Panc1 (cell line): ENCODE measurements around the gene RASSF10. TPM values are rescaled to one million over a fixed set of nuclear protein-coding genes. Genes with fewer than 3 reads are reported as not detected.

Experiments
- ATAC-seq: fragments of 200-7000 bp; cut with Tn5 transposase; 2 replicates; pipeline ENCODE4 v1.9.1; 2020; ENCODE audit warnings: mild to moderate bottlenecking, moderate library complexity
- BruUV-seq: library from RNA; stranded (reverse); fragments of 400-500 nt; replicated peaks from 2 replicates; lab custom pipeline; 2021; lab: Mats Ljungman, UMichigan
- CTCF ChIA-PET: fragments of 300-600 bp; sonication (Branson Sonifier 250); formaldehyde crosslinking; loops from one replicate; lab custom pipeline; 2022; ENCODE audit warnings: antibody characterized with exemption; lab: Charles Lee
- POLR2A ChIA-PET: fragments of 300-600 bp; sonication (Branson Sonifier 250); formaldehyde crosslinking; loops from one replicate; lab custom pipeline; 2022; ENCODE audit warnings: antibody characterized with exemption; lab: Charles Lee
- DNase-seq: peaks from one replicate; pipeline ENCODE4 v3.0.0-alpha.2; 2010; ENCODE audit warnings: low read depth, low spot score
- H3K27ac ChIP-seq: 2 replicates; pipeline ENCODE4 v1.5.1; 2011; ENCODE audit warnings: mild to moderate bottlenecking, low read length, inconsistent platforms
- H3K27me3 ChIP-seq: fragments of 200-500 bp; sonication (Bioruptor generic); 2 replicates; pipeline ENCODE4 v1.6.0; 2014; ENCODE audit warnings: low read length, inconsistent platforms; ENCODE audit not compliant: control insufficient read depth, insufficient read depth
- H3K36me3 ChIP-seq: fragments of 200-500 bp; sonication (Bioruptor generic); 2 replicates; pipeline ENCODE4 v1.5.1; 2014; ENCODE audit warnings: inconsistent platforms, mild to moderate bottlenecking, low read length, moderate library complexity; ENCODE audit not compliant: control insufficient read depth, insufficient read depth
- H3K4me1 ChIP-seq: 2 replicates; pipeline ENCODE4 v1.5.1; 2011; ENCODE audit warnings: inconsistent platforms, mild to moderate bottlenecking, low read length, moderate library complexity; ENCODE audit not compliant: control insufficient read depth, insufficient read depth
- H3K4me3 ChIP-seq, 2 experiments: 2 replicates each; pipeline ENCODE4 v1.5.1; 2011 to 2012; ENCODE audit warnings: low read depth in 2 of 2, low read length in 2 of 2, mild to moderate bottlenecking in 2 of 2, inconsistent platforms in 1 of 2, moderate library complexity in 1 of 2
- H3K9me3 ChIP-seq: fragments of 200-500 bp; sonication (Bioruptor generic); 2 replicates; pipeline ENCODE4 v1.5.1; 2014; ENCODE audit warnings: low read depth, mild to moderate bottlenecking, inconsistent platforms, low read length, moderate library complexity; ENCODE audit not compliant: control insufficient read depth, insufficient read depth
- POLR2AphosphoS5 ChIP-seq: IDR thresholded peaks from 2 replicates; pipeline ENCODE4 v1.6.1; 2012; ENCODE audit warnings: mild to moderate bottlenecking, low read depth, low read length, moderate library complexity
- SIN3A ChIP-seq: IDR thresholded peaks from 2 replicates; pipeline ENCODE4 v1.6.1; 2012; ENCODE audit warnings: low read depth, mild to moderate bottlenecking, low read length, moderate library complexity, borderline replicate concordance; ENCODE audit not compliant: insufficient read depth
- TCF7L2 ChIP-seq: IDR thresholded peaks from 2 replicates; pipeline ENCODE4 v1.6.1; 2011; ENCODE audit warnings: mild to moderate bottlenecking, low read depth, low read length, inconsistent platforms
- in situ Hi-C: cut with HindIII; loops from 2 replicates; pipeline ENCODE4 v1.10.0; 2016; ENCODE audit warnings: low sequenced_read_pairs, low pct_unique_long_range_greater_than_20kb
- intact Hi-C: fragments of 100-400 bp; cut with micrococcal nuclease; formaldehyde crosslinking; loops from one replicate; pipeline ENCODE4 v1.10.0; 2022; ENCODE audit not compliant: unreplicated experiment
- total RNA-seq: library from RNA; stranded (reverse); gene quantifications from one replicate; pipeline ENCODE4 v1.2.1, GENCODE V29; 2021; ENCODE audit not compliant: unreplicated experiment
- TF ChIP-seq, protein P1 (sequence below), 2 experiments: IDR thresholded peaks; 2 replicates each; pipeline ENCODE4 v1.6.1; 2011 to 2012; ENCODE audit warnings: low read depth in 2 of 2, control low read depth in 1 of 2, low read length in 1 of 2, mild to moderate bottlenecking in 1 of 2, moderate library complexity in 1 of 2; ENCODE audit not compliant: insufficient read depth in 1 of 2
- TF ChIP-seq, protein P2 (sequence below): fragments of 450-650 bp; IDR thresholded peaks from 2 replicates; pipeline ENCODE4 v1.5.1; 2017; ENCODE audit warnings: mild to moderate bottlenecking

RASSF10 gene
- total RNA-seq, 1 experiment from 2014 or later: not detected

DNA sequence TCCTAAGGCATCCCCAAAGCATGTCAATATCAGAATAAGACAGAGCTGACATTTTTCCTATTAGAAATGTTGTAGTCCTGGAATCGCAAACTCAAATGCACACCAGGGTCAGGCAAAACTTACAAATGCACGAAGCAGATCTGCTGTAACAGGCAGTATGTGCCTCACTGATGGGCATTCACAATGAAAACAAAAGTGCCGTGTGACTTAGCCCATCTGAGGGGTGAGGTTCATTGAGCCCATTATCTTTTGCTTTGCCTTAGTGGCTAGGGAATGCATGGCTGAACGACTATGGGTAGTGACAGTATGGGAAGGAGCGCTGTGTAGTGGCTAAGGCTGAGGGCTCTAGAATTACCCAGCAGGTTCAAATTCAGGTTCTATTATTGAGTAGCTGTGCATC is 43.1 kb upstream of the RASSF10 start:
- no peaks in the 10 kb centered on the region for H3K36me3 ChIP-seq
- H3K4me3 ChIP-seq: no peak overlapping the region
- no peak overlapping the region for H3K27ac ChIP-seq
- ATAC-seq (no peak), DNase-seq (no peak)
- TF ChIP-seq TCF7L2: no peak
- TF ChIP-seq, protein P1, sequence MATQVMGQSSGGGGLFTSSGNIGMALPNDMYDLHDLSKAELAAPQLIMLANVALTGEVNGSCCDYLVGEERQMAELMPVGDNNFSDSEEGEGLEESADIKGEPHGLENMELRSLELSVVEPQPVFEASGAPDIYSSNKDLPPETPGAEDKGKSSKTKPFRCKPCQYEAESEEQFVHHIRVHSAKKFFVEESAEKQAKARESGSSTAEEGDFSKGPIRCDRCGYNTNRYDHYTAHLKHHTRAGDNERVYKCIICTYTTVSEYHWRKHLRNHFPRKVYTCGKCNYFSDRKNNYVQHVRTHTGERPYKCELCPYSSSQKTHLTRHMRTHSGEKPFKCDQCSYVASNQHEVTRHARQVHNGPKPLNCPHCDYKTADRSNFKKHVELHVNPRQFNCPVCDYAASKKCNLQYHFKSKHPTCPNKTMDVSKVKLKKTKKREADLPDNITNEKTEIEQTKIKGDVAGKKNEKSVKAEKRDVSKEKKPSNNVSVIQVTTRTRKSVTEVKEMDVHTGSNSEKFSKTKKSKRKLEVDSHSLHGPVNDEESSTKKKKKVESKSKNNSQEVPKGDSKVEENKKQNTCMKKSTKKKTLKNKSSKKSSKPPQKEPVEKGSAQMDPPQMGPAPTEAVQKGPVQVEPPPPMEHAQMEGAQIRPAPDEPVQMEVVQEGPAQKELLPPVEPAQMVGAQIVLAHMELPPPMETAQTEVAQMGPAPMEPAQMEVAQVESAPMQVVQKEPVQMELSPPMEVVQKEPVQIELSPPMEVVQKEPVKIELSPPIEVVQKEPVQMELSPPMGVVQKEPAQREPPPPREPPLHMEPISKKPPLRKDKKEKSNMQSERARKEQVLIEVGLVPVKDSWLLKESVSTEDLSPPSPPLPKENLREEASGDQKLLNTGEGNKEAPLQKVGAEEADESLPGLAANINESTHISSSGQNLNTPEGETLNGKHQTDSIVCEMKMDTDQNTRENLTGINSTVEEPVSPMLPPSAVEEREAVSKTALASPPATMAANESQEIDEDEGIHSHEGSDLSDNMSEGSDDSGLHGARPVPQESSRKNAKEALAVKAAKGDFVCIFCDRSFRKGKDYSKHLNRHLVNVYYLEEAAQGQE (IDR thresholded peaks at IDR 0.05; ENCODE audit: insufficient read depth in 1 of 2, low read depth in 2 of 2, low read length in 1 of 2): no peak
- no peak for TF ChIP-seq POLR2AphosphoS5
- no peak for TF ChIP-seq SIN3A
- TF ChIP-seq, protein P2, sequence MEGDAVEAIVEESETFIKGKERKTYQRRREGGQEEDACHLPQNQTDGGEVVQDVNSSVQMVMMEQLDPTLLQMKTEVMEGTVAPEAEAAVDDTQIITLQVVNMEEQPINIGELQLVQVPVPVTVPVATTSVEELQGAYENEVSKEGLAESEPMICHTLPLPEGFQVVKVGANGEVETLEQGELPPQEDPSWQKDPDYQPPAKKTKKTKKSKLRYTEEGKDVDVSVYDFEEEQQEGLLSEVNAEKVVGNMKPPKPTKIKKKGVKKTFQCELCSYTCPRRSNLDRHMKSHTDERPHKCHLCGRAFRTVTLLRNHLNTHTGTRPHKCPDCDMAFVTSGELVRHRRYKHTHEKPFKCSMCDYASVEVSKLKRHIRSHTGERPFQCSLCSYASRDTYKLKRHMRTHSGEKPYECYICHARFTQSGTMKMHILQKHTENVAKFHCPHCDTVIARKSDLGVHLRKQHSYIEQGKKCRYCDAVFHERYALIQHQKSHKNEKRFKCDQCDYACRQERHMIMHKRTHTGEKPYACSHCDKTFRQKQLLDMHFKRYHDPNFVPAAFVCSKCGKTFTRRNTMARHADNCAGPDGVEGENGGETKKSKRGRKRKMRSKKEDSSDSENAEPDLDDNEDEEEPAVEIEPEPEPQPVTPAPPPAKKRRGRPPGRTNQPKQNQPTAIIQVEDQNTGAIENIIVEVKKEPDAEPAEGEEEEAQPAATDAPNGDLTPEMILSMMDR: no peak
- intact Hi-C loops (no loop called here), in situ Hi-C loops (no loop called here)
- peaks cover 8% of the 10 kb centered on the region; the same call in 1 of the 2 replicates for H3K27me3 ChIP-seq
- no peaks in the 10 kb centered on the region for H3K4me1 ChIP-seq
- no peaks in the 10 kb centered on the region for H3K9me3 ChIP-seq
- BruUV-seq: no TSS peak
- CTCF ChIA-PET: no interaction called here
- POLR2A ChIA-PET: interaction anchor here (0.7 kb wide), 1 partner anchor 654 kb away, joined by 3 read pairs; no protein-coding TSS in a partner anchor

DNA sequence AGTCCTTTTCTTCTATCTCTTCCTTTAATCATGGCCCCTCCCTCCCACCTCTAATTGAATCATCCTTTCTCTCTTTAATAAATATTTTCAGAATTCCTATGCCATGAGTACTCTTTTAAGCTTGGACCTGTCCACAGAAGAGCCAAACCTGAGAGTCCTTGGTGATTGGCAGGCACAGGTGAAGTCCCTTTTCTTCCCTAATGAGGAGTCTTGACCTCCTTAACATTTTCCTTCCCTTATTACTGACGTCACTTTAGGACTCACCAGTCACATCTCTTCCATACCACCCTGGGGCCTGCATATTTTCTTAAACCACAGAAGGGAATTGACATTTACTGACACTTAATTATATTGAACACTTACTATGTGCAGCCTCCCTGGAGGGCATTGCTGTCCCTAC is 41.0 kb upstream of the RASSF10 start:
- BruUV-seq: no TSS peak
- POLR2A ChIA-PET: no interaction called here

More for the DNA sequence above, 41.0 kb upstream of the RASSF10 start:
- Histone ChIP-seq H3K4me3 (no peak overlapping the region), H3K9me3 (no peaks in the 10 kb centered on the region), H3K27ac (no peak overlapping the region), H3K36me3 (no peaks in the 10 kb centered on the region), H3K4me1 (no peaks in the 10 kb centered on the region), H3K27me3 (peaks cover 6% of the 10 kb centered on the region; the same call in 1 of the 2 replicates)
- no peak for TF ChIP-seq SIN3A
- no peak for TF ChIP-seq TCF7L2
- TF ChIP-seq, protein P2: no peak
- TF ChIP-seq POLR2AphosphoS5: no peak
- CTCF ChIA-PET: interaction anchor here (0.6 kb wide), 1 partner anchor 732 kb away, joined by 3 read pairs; no protein-coding TSS in a partner anchor
- in situ Hi-C loops: no loop called here
- DNase-seq (no peak), ATAC-seq (no peak)
- intact Hi-C loops: no loop called here
